ENCODE results near the gene UGDH.

DNA sequence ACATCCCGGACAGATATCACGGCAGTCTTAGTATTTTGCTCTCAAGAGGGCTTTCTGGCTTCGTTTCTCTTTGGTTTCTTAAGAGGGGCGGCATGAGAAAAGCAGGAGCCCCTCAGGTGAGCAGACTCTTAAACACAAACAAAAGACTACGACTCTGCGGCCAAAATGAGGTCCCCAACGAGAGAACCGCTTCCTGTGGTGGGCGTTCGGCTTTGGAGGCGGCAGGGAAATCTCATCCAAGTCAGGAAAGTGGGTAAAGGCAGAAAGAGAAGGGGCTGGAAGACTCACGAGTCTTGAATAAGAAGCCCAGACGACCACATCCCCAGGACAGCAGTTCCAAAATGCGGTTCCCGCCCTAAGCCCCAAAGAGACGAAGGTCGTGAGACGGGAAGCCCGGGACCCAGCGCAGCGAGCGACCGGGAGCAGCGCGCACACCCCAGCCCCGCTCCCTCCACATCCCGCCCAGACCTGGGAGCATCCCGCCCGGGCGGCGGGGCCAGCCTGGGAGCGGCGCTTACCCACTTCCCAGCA is 409 bp downstream of the UGDH start:
- TF ChIP-seq, protein P1, sequence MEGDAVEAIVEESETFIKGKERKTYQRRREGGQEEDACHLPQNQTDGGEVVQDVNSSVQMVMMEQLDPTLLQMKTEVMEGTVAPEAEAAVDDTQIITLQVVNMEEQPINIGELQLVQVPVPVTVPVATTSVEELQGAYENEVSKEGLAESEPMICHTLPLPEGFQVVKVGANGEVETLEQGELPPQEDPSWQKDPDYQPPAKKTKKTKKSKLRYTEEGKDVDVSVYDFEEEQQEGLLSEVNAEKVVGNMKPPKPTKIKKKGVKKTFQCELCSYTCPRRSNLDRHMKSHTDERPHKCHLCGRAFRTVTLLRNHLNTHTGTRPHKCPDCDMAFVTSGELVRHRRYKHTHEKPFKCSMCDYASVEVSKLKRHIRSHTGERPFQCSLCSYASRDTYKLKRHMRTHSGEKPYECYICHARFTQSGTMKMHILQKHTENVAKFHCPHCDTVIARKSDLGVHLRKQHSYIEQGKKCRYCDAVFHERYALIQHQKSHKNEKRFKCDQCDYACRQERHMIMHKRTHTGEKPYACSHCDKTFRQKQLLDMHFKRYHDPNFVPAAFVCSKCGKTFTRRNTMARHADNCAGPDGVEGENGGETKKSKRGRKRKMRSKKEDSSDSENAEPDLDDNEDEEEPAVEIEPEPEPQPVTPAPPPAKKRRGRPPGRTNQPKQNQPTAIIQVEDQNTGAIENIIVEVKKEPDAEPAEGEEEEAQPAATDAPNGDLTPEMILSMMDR (optimal IDR thresholded peaks at IDR 0.05 in 1 of 3, IDR thresholded peaks at IDR 0.05 in 1 of 3, conservative IDR thresholded peaks at IDR 0.05 in 1 of 3; ENCODE audit: extremely low read depth in 1 of 3, insufficient read depth in 2 of 3, low read length in 3 of 3) = no peak
- TF ChIP-seq EZH2 (IDR thresholded peaks at IDR 0.05; ENCODE audit: low read length) = no peak
